HG02973 (cell line): ENCODE measurements around the gene APEH.
A peak's percentile ranks its signal among the peaks of the same experiment; 100 is the strongest.

Source experiments
- ATAC-seq: cut with Tn5 transposase; IDR thresholded peaks from one replicate; pipeline ENCODE4 v1.9.1; 2021; ENCODE audit warnings: moderate library complexity; ENCODE audit not compliant: unreplicated experiment

Gene APEH

GRCh38 chr3:49723628-49724551, 49.7 kb downstream of the APEH start, which contains the start of gene GMPPB:
Gene GMPPB (minus strand): TSS chr3:49723951. CDS start chr3:49723726, 225 bp downstream.
- peak; percentile 75 for ATAC-seq

GRCh38 chr3:49724586-49724985, 50.4 kb downstream of the APEH start:
- no peak for ATAC-seq

GRCh38 chr3:49725906-49726681, 51.9 kb downstream of the APEH start:
- no peak for ATAC-seq

- ATAC-seq: no peak
Observed at GRCh38 chr3:49727154-49727923, 53.2 kb downstream of the APEH start.

- ATAC-seq: no peak
Observed at GRCh38 chr3:49727924-49728361, 53.8 kb downstream of the APEH start.

GRCh38 chr3:49729966-49730609, 55.9 kb downstream of the APEH start:
- ATAC-seq: no peak

GRCh38 chr3:49732597-49732996, 58.4 kb downstream of the APEH start:
- no peak for ATAC-seq

GRCh38 chr3:49733551-49733950, 59.4 kb downstream of the APEH start:
- no peak for ATAC-seq
